Suprapubic skin (tissue), 4 donors: ENCODE data around the gene STAM. TPM values are rescaled to one million over a fixed set of nuclear protein-coding genes. Genes with fewer than 3 reads are reported as not detected.

Experiments used
- DNase-seq, 2 donors: peaks; one replicate each; pipeline ENCODE4 v3.0.0-alpha.2; 2019; ENCODE audit warnings: low spot score in 2 of 2
- H3K27ac ChIP-seq: fragments of 200-600 bp; sonication (generic); one replicate; pipeline ENCODE4 v1.5.1; 2019
- H3K27me3 ChIP-seq: fragments of 200-600 bp; sonication (generic); one replicate; pipeline ENCODE4 v1.5.1; 2019
- H3K36me3 ChIP-seq: fragments of 200-600 bp; sonication (generic); one replicate; pipeline ENCODE4 v1.5.1; 2019
- H3K4me1 ChIP-seq: fragments of 200-600 bp; sonication (generic); one replicate; pipeline ENCODE4 v1.5.1; 2019
- H3K4me3 ChIP-seq: fragments of 200-600 bp; sonication (generic); one replicate; pipeline ENCODE4 v1.5.1; 2019; ENCODE audit warnings: mild to moderate bottlenecking
- H3K9me3 ChIP-seq: fragments of 200-600 bp; sonication (generic); one replicate; pipeline ENCODE4 v1.5.1; 2019
- EP300 ChIP-seq: sonication (generic); formaldehyde crosslinking; IDR thresholded peaks from one replicate; pipeline ENCODE4 v1.6.1; 2017; ENCODE audit warnings: antibody characterized with exemption
- POLR2A ChIP-seq, 2 donors: fragments of 450-650 bp; IDR thresholded peaks; one replicate each; pipeline ENCODE4 v1.6.1; 2017; ENCODE audit warnings: antibody characterized with exemption in 2 of 2, mild to moderate bottlenecking in 2 of 2, moderate library complexity in 2 of 2
- POLR2AphosphoS5 ChIP-seq, 3 donors: sonication (generic); formaldehyde crosslinking; IDR thresholded peaks; one replicate each; pipeline ENCODE4 v1.6.1; 2017; ENCODE audit warnings: antibody characterized with exemption in 3 of 3
- WGBS: methylation state at CpG from one replicate; pipeline ENCODE4 v1.1.5; 2018; 5-methylcytosine and 5-hydroxymethylcytosine counted together
- total RNA-seq, 4 donors: library from RNA; depleted of rRNA; stranded (reverse); fragments of >200 nt; gene quantifications; one replicate each; pipeline ENCODE4 v1.1.0, GENCODE V29; 2016
- TF ChIP-seq, protein P1 (sequence below), 2 donors: fragments of 200-600 bp in 1 of 2; fragments of 450-650 bp in 1 of 2; sonication (generic) in 1 of 2; IDR thresholded peaks; one replicate each; pipeline ENCODE4 v1.5.1; 2016 to 2019; ENCODE audit warnings: antibody characterized with exemption in 2 of 2, mild to moderate bottlenecking in 1 of 2, moderate library complexity in 1 of 2

Gene STAM
- total RNA-seq, 4 donors from 2014 or later, result 19.4 to 28.6 (median 22.8) TPM

- no peaks in the 10 kb centered on the region for H3K27me3 ChIP-seq
- no peak for DNase-seq
- H3K4me3 ChIP-seq, result no peak overlapping the region
- 83% methylated on average over 1 of the region's 1 CpG for whole genome bisulfite sequencing
- H3K9me3 ChIP-seq, result no peaks in the 10 kb centered on the region
- H3K27ac ChIP-seq, result no peak overlapping the region
- TF ChIP-seq, protein P1, sequence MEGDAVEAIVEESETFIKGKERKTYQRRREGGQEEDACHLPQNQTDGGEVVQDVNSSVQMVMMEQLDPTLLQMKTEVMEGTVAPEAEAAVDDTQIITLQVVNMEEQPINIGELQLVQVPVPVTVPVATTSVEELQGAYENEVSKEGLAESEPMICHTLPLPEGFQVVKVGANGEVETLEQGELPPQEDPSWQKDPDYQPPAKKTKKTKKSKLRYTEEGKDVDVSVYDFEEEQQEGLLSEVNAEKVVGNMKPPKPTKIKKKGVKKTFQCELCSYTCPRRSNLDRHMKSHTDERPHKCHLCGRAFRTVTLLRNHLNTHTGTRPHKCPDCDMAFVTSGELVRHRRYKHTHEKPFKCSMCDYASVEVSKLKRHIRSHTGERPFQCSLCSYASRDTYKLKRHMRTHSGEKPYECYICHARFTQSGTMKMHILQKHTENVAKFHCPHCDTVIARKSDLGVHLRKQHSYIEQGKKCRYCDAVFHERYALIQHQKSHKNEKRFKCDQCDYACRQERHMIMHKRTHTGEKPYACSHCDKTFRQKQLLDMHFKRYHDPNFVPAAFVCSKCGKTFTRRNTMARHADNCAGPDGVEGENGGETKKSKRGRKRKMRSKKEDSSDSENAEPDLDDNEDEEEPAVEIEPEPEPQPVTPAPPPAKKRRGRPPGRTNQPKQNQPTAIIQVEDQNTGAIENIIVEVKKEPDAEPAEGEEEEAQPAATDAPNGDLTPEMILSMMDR (IDR thresholded peaks at IDR 0.05), result no peak
- TF ChIP-seq EP300 (no peak), POLR2AphosphoS5 (IDR thresholded peaks at IDR 0.05) (no peak)
- no peaks in the 10 kb centered on the region for H3K36me3 ChIP-seq
- H3K4me1 ChIP-seq, result no peaks in the 10 kb centered on the region
Measured at GRCh38 chr10:17633353-17633752, 10.6 kb upstream of the STAM start.

DNA sequence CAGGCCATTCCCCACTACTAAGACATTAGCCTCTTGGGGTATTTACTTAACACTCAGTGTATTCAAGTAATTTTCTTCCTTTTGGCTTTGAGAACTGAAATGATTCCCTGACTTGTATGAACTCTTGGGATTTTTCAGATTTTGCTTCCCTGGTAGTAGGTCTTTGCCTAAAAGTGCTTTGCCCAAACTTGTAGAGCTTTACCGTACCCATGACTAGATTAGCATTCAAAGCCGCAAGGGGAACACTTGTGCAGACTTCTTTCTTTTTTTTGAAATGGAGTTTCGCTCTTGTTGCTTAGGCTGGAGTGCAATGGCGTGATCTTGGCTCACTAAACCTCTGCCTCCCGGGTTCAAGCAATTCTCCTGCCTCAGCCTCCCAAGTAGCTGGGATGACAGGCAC, 6.1 kb upstream of the STAM start:
- no peaks in the 10 kb centered on the region for H3K36me3 ChIP-seq
- WGBS, result 76% methylated on average over 5 of the region's 5 CpGs
- peaks cover 6% of the 10 kb centered on the region for H3K4me1 ChIP-seq
- DNase-seq, result no peak
- H3K4me3 ChIP-seq, result no peak overlapping the region
- H3K9me3 ChIP-seq, result no peaks in the 10 kb centered on the region
- H3K27ac ChIP-seq, result no peak overlapping the region
- H3K27me3 ChIP-seq, result no peaks in the 10 kb centered on the region
- TF ChIP-seq POLR2A (IDR thresholded peaks at IDR 0.05) (no peak), EP300 (no peak), POLR2AphosphoS5 (IDR thresholded peaks at IDR 0.05) (no peak)
- TF ChIP-seq, protein P1 (IDR thresholded peaks at IDR 0.05), result no peak

DNA sequence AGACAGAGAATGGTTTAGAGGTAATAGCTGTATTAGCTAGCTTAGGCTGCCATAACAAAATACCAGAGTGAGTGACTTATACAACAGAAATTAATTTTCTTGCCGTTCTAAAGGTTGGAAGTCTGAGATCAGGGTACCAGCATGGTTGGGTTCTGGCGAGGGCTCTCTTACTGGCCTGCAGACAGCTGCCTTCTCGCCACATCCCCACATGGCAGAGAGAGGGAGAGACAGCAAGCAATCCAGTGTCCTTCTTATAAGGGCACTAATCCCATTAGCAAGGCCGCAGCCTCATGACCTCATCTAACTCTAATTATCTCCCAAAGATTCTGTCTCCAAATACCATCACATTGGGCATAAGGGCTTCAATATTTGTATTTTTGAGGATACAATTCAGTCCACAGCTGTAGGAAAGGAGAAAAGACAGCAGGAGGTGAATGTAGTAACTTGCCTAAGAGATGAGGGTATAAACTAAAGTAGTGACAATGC, 3.6 kb upstream of the STAM start:
- DNase-seq, result no peak
- Histone ChIP-seq H3K27ac (no peak overlapping the region), H3K27me3 (no peaks in the 10 kb centered on the region), H3K4me1 (peaks cover 19% of the 10 kb centered on the region), H3K9me3 (no peaks in the 10 kb centered on the region), H3K36me3 (no peaks in the 10 kb centered on the region), H3K4me3 (no peak overlapping the region)
- TF ChIP-seq EP300, result no peak
- TF ChIP-seq POLR2A (IDR thresholded peaks at IDR 0.05), result no peak
- no peak for TF ChIP-seq POLR2AphosphoS5 (IDR thresholded peaks at IDR 0.05)
- TF ChIP-seq, protein P1 (IDR thresholded peaks at IDR 0.05), result no peak
- 99% methylated on average over 4 of the region's 4 CpGs for WGBS

DNA sequence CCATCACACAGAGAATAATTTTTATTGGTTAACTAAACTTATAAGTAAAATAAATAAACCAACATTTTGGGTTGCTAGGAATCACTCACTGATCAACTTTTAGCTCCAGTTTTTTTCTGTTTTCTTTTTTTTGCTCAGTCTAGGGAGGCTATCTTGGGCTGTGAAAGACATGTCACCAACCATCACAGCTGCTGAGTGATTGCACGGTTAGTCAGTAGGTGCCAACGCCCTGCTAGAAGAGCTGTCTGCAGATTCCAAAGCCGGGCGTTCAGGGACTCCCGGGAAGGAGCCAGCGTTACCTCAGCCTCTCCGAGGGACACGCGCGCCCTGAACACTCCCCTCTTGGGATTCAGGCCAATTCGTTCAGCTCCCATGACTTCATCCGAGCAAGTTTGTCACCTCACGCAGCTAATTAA, 604 bp upstream of the STAM start:
- TF ChIP-seq POLR2AphosphoS5 (IDR thresholded peaks at IDR 0.05) (no peak), POLR2A (IDR thresholded peaks at IDR 0.05) (no peak), EP300 (no peak)
- TF ChIP-seq, protein P1 (IDR thresholded peaks at IDR 0.05), result no peak
- WGBS, result 2% methylated on average over 13 of the region's 13 CpGs
- no peaks in the 10 kb centered on the region for H3K27me3 ChIP-seq
- H3K27ac ChIP-seq, result peak overlapping the region; percentile 99
- H3K36me3 ChIP-seq, result no peaks in the 10 kb centered on the region
- peaks cover 41% of the 10 kb centered on the region for H3K4me1 ChIP-seq
- DNase-seq, result peak; percentile 83 to 87
- no peaks in the 10 kb centered on the region for H3K9me3 ChIP-seq
- H3K4me3 ChIP-seq, result peak overlapping the region; percentile 92

DNA sequence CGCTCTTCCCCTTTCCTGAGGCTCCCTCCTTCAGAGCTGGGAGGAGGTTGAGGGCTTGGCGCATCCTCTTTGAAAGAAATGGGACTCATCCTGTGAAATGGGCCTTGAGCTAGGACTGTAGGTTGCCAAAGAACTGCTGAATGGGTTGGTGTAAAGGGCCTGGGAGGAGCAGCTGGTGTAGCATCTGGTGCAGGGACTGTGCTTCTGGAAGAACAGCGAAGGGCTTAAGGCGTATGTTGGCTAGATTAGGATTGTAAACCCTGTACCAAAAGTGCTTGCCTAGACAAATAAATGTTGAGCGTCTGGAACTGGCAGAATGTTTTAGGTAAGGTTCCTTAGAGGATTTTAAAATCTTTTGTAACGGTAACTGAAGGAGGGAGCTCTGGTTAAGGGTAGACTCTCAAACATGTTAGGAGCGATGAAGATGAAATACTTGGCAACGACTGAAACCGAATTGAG, 563 bp downstream of the STAM start:
- peak overlapping the region; percentile 99 for H3K27ac ChIP-seq
- TF ChIP-seq POLR2AphosphoS5 (IDR thresholded peaks at IDR 0.05) (no peak), EP300 (no peak), POLR2A (IDR thresholded peaks at IDR 0.05) (no peak)
- TF ChIP-seq, protein P1 (IDR thresholded peaks at IDR 0.05), result no peak
- DNase-seq, result no peak
- no peaks in the 10 kb centered on the region for H3K36me3 ChIP-seq
- 2% methylated on average over 9 of the region's 9 CpGs for WGBS
- no peaks in the 10 kb centered on the region for H3K9me3 ChIP-seq
- peak overlapping the region; percentile 92 for H3K4me3 ChIP-seq
- no peaks in the 10 kb centered on the region for H3K27me3 ChIP-seq
- H3K4me1 ChIP-seq, result peaks cover 41% of the 10 kb centered on the region
